GM21381 (cell line): Measurements from ENCODE around the gene PAPOLG.

Experiments
- ATAC-seq: cut with Tn5 transposase; IDR thresholded peaks from one replicate; pipeline ENCODE4 v1.9.1; 2021; ENCODE audit warnings: mild to moderate bottlenecking, moderate library complexity; ENCODE audit not compliant: unreplicated experiment

The PAPOLG gene

GRCh38 chr2:60756097-60757087 lies at the start of gene PAPOLG:
Gene PAPOLG, plus strand, starts transcription at chr2:60756268. Its CDS starts 211 bp downstream, at chr2:60756479.
- peak; percentile 98 for ATAC-seq

- ATAC-seq = no peak
Measured at GRCh38 chr2:60707750-60708371, 48.2 kb upstream of the PAPOLG start.

GRCh38 chr2:60708630-60709320 lies 47.3 kb upstream of the PAPOLG start:
- no peak for ATAC-seq

GRCh38 chr2:60710707-60711106 lies 45.4 kb upstream of the PAPOLG start:
- no peak for ATAC-seq

GRCh38 chr2:60715561-60715960 lies 40.5 kb upstream of the PAPOLG start:
- no peak for ATAC-seq

- ATAC-seq = no peak
Measured at GRCh38 chr2:60717691-60718090, 38.4 kb upstream of the PAPOLG start.

GRCh38 chr2:60719331-60719730 lies 36.7 kb upstream of the PAPOLG start:
- ATAC-seq = no peak

GRCh38 chr2:60725466-60725865 lies 30.6 kb upstream of the PAPOLG start:
- ATAC-seq = no peak

GRCh38 chr2:60728855-60729254 lies 27.2 kb upstream of the PAPOLG start:
- ATAC-seq = no peak

- no peak for ATAC-seq
Measured at GRCh38 chr2:60735496-60736250, 20.4 kb upstream of the PAPOLG start.

GRCh38 chr2:60738679-60739078 lies 17.4 kb upstream of the PAPOLG start:
- no peak for ATAC-seq

GRCh38 chr2:60739156-60739555 lies 16.9 kb upstream of the PAPOLG start:
- ATAC-seq = no peak

GRCh38 chr2:60741576-60741975 lies 14.5 kb upstream of the PAPOLG start:
- no peak for ATAC-seq

- ATAC-seq = no peak
Measured at GRCh38 chr2:60742419-60742818, 13.6 kb upstream of the PAPOLG start.

- no peak for ATAC-seq
Measured at GRCh38 chr2:60745330-60745729, 10.7 kb upstream of the PAPOLG start.

- ATAC-seq = no peak
Measured at GRCh38 chr2:60745761-60746160, 10.3 kb upstream of the PAPOLG start.

GRCh38 chr2:60746318-60746717 lies 9.8 kb upstream of the PAPOLG start:
- no peak for ATAC-seq

GRCh38 chr2:60759654-60760053 lies 3.6 kb downstream of the PAPOLG start:
- ATAC-seq = no peak

- ATAC-seq = no peak
Measured at GRCh38 chr2:60764736-60765534, 8.9 kb downstream of the PAPOLG start.

- no peak for ATAC-seq
Measured at GRCh38 chr2:60766283-60766682, 10.2 kb downstream of the PAPOLG start.
